Activated T-cell treated with anti-CD3 and anti-CD28 coated beads, Interleukin-2, amount 50 U/mL, for 48 hours (primary cell): ENCODE measurements around the gene PPP1R37.

Experiments used
- DNase-seq, 2 experiments: peaks; one replicate each; pipeline ENCODE4 v3.0.0-alpha.2; 2020

The PPP1R37 gene, protein sequence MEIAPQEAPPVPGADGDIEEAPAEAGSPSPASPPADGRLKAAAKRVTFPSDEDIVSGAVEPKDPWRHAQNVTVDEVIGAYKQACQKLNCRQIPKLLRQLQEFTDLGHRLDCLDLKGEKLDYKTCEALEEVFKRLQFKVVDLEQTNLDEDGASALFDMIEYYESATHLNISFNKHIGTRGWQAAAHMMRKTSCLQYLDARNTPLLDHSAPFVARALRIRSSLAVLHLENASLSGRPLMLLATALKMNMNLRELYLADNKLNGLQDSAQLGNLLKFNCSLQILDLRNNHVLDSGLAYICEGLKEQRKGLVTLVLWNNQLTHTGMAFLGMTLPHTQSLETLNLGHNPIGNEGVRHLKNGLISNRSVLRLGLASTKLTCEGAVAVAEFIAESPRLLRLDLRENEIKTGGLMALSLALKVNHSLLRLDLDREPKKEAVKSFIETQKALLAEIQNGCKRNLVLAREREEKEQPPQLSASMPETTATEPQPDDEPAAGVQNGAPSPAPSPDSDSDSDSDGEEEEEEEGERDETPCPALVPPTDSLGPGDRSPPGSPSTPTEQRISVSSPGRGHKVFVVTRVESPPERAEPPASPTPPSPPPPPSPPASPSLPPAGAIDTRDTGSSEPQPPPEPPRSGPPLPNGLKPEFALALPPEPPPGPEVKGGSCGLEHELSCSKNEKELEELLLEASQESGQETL

GRCh38 chr19:45092747-45093678, at the start of gene PPP1R37:
TSS of gene PPP1R37 (plus strand) at chr19:45093179. CDS start at chr19:45093326, 147 bp downstream.
- peak; percentile 93 for DNase-seq

DNA sequence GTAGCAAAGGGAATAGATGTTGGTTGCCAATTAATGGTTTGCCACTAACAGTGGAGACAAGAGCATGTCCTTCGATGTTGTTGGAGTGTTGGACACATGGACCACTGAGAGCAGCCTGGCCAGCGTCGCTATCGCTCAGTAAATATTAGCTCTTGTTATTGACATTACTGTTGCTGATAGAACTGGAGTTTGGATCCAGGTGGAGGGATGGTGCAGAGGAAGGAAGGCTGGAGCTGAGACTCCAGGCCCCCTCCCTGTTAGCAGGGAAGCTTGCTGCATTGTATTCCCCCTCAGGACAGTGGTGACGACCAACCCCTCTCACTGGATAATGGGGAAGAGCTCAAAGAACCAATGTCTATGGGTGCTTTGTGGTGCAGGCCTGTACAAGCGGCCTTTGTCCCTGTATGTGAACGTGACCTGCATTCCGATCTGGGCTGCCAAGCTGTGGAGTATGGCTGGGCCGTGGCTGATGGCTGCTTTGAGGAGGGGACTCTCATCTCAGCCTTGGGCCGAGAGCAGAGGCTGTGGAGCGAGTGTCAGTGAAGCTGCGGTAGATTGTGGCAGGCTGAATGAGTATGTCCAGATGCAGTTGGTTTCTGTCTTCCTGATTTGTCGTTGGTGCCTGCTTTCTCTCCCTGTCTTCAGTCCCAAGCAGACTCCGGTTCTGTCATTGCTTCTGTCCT, 47.2 kb upstream of the PPP1R37 start:
- DNase-seq: no peak

- no peak for DNase-seq
Measured at GRCh38 chr19:45046355-45046754, 46.6 kb upstream of the PPP1R37 start.

DNA sequence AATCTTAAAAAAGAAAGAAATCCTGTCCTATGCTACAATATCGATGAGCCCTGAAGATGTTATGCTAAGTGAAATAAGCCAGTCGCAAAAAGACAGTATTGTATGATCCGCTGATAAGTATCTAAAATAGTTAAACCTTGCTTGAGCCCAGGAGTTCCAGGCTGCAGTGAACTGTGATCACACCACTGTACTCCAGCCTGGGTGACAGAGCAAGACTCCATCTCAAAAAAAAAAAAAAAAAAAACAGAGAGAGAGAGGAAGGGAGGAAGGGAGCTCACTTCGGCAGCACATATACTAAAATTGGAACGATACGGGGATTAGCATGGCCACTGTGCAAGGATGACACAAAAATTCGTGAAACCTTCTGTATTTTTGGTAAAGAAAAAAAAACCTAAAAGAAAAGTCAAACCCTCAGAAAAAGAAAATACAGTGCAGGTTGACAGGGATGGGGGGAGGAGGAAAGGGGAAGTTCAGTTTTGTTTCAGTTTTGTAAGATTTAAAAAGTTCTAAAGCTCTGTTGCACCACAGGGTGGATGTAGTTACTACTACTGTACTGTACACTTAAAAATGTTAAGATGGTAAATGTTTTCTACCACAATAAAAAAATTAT, 45.7 kb upstream of the PPP1R37 start:
- no peak for DNase-seq

- DNase-seq: no peak
Measured at GRCh38 chr19:45049073-45049736, 43.8 kb upstream of the PPP1R37 start.

- DNase-seq: no peak
Measured at GRCh38 chr19:45050036-45050435, 42.9 kb upstream of the PPP1R37 start.

- no peak for DNase-seq
Measured at GRCh38 chr19:45051929-45052579, 40.9 kb upstream of the PPP1R37 start.

- DNase-seq: no peak
Measured at GRCh38 chr19:45056831-45057230, 36.1 kb upstream of the PPP1R37 start.

- DNase-seq: no peak
Measured at GRCh38 chr19:45057444-45057843, 35.5 kb upstream of the PPP1R37 start.

GRCh38 chr19:45058622-45059159, 34.3 kb upstream of the PPP1R37 start:
- no peak for DNase-seq

DNA sequence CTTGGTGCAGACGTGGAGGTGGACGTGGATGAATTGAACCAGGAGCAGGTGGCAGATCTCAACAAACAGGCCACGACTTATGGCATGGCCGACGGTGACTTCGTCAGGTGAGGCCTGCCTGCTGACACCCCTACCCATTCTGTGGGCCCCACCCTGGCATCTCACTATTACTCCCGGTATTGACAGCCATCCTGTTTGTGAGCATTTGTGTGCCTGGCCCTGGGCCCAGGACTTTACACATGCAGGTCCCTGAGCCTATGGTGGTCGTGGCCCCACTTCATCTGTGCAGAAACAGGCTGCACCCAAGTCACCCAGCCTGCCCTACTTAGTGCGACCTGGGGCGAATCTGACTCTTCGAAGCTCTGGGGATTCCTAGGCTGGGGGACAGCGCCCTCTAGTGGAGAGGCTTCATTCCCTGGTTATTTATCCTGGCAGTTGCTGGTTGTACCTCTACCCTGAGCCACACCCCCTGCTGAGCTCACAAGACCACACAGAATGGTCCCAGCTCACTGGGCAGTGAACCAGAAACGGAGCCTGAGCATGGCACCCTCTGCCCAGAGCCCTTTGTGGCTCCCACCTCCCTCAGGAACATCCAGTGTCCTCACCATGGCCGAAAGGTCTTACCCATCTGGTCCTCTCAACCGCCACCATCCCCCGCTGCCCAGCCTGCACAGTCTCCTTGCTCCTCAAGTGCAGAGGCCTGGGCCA, 33.6 kb upstream of the PPP1R37 start:
- DNase-seq: peak; percentile 89 to 91

DNA sequence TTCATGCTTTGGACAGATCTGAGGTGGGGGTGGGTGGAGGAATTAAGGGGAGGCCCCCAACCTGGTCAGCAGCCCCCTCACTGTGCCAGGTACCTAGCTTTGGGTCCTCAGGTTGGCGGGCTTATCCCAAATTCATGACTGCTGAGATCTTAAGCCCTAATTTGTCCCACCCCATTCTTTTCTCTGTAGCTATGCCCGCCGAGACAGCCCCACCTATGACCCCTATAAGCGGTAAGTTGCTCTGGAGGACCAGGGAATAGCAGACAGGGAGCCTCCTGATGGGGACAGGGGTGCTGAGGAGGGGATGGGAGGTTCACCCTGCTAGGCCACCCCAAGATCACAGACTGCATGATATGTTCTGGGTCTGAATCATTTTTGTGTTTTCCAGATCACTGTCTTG, 31.0 kb upstream of the PPP1R37 start:
- no peak for DNase-seq

GRCh38 chr19:45063851-45064801, 28.9 kb upstream of the PPP1R37 start:
- DNase-seq: no peak

DNA sequence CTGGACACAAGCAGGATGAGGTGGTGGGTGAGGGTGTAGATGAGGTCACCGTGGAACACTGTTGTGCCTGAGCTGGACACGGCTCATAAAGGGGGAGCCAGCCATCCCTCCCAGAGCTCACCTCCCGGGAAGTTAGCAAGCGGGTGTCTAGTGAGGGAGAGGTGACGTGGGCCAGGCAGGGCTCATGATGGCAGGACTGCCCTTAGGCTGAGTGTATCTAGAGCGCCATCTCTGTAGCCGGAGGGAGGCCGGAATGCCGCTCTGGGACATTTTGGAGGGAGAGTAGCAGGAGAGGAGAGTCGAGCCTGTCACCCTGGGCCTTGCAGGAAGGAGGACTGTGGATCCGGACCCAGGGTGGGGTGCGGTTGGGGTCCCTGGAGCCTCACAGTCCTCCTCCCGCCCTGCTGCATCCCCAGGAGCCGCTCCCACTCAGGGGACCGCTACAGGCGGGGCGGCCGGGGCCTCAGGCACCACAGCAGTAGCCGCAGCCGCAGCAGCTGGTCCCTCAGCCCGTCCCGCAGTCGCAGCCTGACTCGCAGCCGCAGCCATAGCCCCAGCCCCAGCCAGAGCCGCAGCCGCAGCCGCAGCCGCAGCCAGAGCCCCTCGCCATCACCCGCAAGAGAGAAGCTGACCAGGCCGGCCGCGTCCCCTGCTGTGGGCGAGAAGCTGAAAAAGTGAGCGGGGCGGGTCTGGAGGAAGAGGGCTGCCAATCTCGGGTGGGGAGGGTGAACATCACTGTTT, 25.9 kb upstream of the PPP1R37 start:
- no peak for DNase-seq

GRCh38 chr19:45068041-45068440, 24.9 kb upstream of the PPP1R37 start:
- no peak for DNase-seq

DNA sequence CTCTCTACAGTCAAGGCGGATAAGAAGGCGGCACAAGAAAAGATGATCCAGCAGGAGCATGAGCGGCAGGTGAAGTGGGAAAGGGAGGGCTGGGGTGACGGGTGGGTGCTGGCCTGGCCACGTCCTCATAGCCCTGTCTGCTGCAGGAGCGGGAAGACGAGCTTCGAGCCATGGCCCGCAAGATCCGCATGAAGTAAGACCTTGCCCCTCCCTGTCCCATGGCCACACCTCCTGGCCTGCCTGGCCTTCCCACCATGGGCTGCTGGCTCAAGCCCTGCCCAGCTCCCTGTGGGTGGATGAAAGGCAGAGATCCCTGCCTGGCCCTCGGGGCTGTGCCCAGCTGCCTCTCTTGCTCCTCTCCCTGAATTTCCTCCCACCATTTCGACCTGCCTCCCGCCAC, 23.9 kb upstream of the PPP1R37 start:
- no peak for DNase-seq

- DNase-seq: no peak
Measured at GRCh38 chr19:45070214-45070613, 22.8 kb upstream of the PPP1R37 start.
